ENCODE results near the gene MYOC. TPM values are rescaled to one million over a fixed set of nuclear protein-coding genes. Genes with fewer than 3 reads are reported as not detected.
"Not testable (repeated sequence)": the region's sequence is repeated elsewhere in the genome, so short reads cannot be mapped to it uniquely, and the experiment has no call there.

The MYOC gene
- total RNA-seq (10 to 100 TPM; 18.0 to 74.0 TPM), polyA plus RNA-seq (1 to 10 TPM; 3.8 to 6.5 TPM)
- long read RNA-seq, donor 1, transcript MYOC-201 (3 exons, 2,095 nt) = major isoform, 212 of 216 reads
- long read RNA-seq, donor 1, partial matches to known transcripts = 0 of 216 reads
- long read RNA-seq, donor 1, other reads (novel, unspliced or antisense) = 4 of 216 reads
- long read RNA-seq, donor 2, transcript MYOC-201 (3 exons, 2,095 nt) = major isoform, 71 of 76 reads
- long read RNA-seq, donor 2, partial matches to known transcripts = 3 of 76 reads
- long read RNA-seq, donor 2, other reads (novel, unspliced or antisense) = 2 of 76 reads

- H3K27me3 ChIP-seq (ENCODE audit: control insufficient read depth in 1 of 2, insufficient read depth in 2 of 2, low read length in 1 of 2) = no peaks in the 10 kb centered on the region
- no peak for DNase-seq
- peak; percentile 15 for ATAC-seq (ENCODE audit: low FRiP score)
- H3K9me3 ChIP-seq (ENCODE audit: control insufficient read depth, low read length) = no peaks in the 10 kb centered on the region
- intact Hi-C loops (cut with DNase I) = loop anchor here in 1 of 2 donors (5.0 kb wide), 1 partner anchor 340 kb away; the partner anchor contains the start of gene FMO4
- H3K4me1 ChIP-seq (ENCODE audit: control insufficient read depth in 1 of 2, insufficient read depth in 2 of 2, low read length in 2 of 2) = no peaks in the 10 kb centered on the region
- no peaks in the 10 kb centered on the region for H3K36me3 ChIP-seq (ENCODE audit: control insufficient read depth in 1 of 2, insufficient read depth in 2 of 2, low read length in 1 of 2)
- 21 to 33% methylated on average over 8 of the region's 8 CpGs for WGBS, 2 donors
- H3K4me3 ChIP-seq (ENCODE audit: low read length in 2 of 2) = no peak within 1 kb of the TSS
- peak within 1 kb of the TSS; percentile 62 to 80 for H3K27ac ChIP-seq (ENCODE audit: low read depth in 1 of 2, low read length in 2 of 2)
Measured at GRCh38 chr1:171652234-171652822, at the start of gene MYOC. TSS of gene MYOC (minus strand) at chr1:171652688. CDS start at chr1:171652611, 77 bp downstream.

GRCh38 chr1:171699531-171699930 lies 47.0 kb upstream of the MYOC start:
- H3K4me1 ChIP-seq (ENCODE audit: control insufficient read depth in 1 of 2, insufficient read depth in 2 of 2, low read length in 2 of 2) = no peaks in the 10 kb centered on the region
- DNase-seq (no peak), ATAC-seq (ENCODE audit: low FRiP score) (no peak)
- no peak overlapping the region for H3K27ac ChIP-seq (ENCODE audit: low read depth in 1 of 2, low read length in 2 of 2)
- H3K27me3 ChIP-seq (ENCODE audit: control insufficient read depth in 1 of 2, insufficient read depth in 2 of 2, low read length in 1 of 2) = no peaks in the 10 kb centered on the region
- 67 to 88% methylated on average over 2 of the region's 2 CpGs for whole genome bisulfite sequencing, 2 donors
- intact Hi-C loops (cut with DNase I) = no loop called here
- no peak overlapping the region for H3K4me3 ChIP-seq (ENCODE audit: low read length in 2 of 2)
- peaks cover 0 to 8% of the 10 kb centered on the region in 2 donors for H3K36me3 ChIP-seq (ENCODE audit: control insufficient read depth in 1 of 2, insufficient read depth in 2 of 2, low read length in 1 of 2)
- no peaks in the 10 kb centered on the region for H3K9me3 ChIP-seq (ENCODE audit: control insufficient read depth, low read length)

GRCh38 chr1:171695772-171696171 lies 43.3 kb upstream of the MYOC start:
- ATAC-seq (ENCODE audit: low FRiP score); DNase-seq; H3K27me3 ChIP-seq (ENCODE audit: control insufficient read depth in 1 of 2, insufficient read depth in 2 of 2, low read length in 1 of 2); H3K4me1 ChIP-seq (ENCODE audit: control insufficient read depth in 1 of 2, insufficient read depth in 2 of 2, low read length in 2 of 2); H3K27ac ChIP-seq (ENCODE audit: low read depth in 1 of 2, low read length in 2 of 2); H3K36me3 ChIP-seq (ENCODE audit: control insufficient read depth in 1 of 2, insufficient read depth in 2 of 2, low read length in 1 of 2); intact Hi-C loops (cut with DNase I); H3K4me3 ChIP-seq (ENCODE audit: low read length in 2 of 2); H3K9me3 ChIP-seq (ENCODE audit: control insufficient read depth, low read length): not testable (repeated sequence)
- WGBS, 2 donors = 88 to 93% methylated on average over 14 of the region's 14 CpGs

- H3K27ac ChIP-seq (ENCODE audit: low read depth in 1 of 2, low read length in 2 of 2); H3K4me3 ChIP-seq (ENCODE audit: low read length in 2 of 2); DNase-seq; H3K27me3 ChIP-seq (ENCODE audit: control insufficient read depth in 1 of 2, insufficient read depth in 2 of 2, low read length in 1 of 2); intact Hi-C loops (cut with DNase I); H3K9me3 ChIP-seq (ENCODE audit: control insufficient read depth, low read length); H3K4me1 ChIP-seq (ENCODE audit: control insufficient read depth in 1 of 2, insufficient read depth in 2 of 2, low read length in 2 of 2); ATAC-seq (ENCODE audit: low FRiP score); H3K36me3 ChIP-seq (ENCODE audit: control insufficient read depth in 1 of 2, insufficient read depth in 2 of 2, low read length in 1 of 2): not testable (repeated sequence)
- 97 to 99% methylated on average over 9 to 16 of the region's 23 CpGs for WGBS, 2 donors
Measured at GRCh38 chr1:171693541-171693940, 41.1 kb upstream of the MYOC start.

GRCh38 chr1:171683870-171684269 lies 31.4 kb upstream of the MYOC start:
- Histone ChIP-seq H3K27ac (ENCODE audit: low read depth in 1 of 2, low read length in 2 of 2) (no peak overlapping the region), H3K9me3 (ENCODE audit: control insufficient read depth, low read length) (no peaks in the 10 kb centered on the region), H3K4me1 (ENCODE audit: control insufficient read depth in 1 of 2, insufficient read depth in 2 of 2, low read length in 2 of 2) (no peaks in the 10 kb centered on the region), H3K4me3 (ENCODE audit: low read length in 2 of 2) (no peak overlapping the region), H3K27me3 (ENCODE audit: control insufficient read depth in 1 of 2, insufficient read depth in 2 of 2, low read length in 1 of 2) (no peaks in the 10 kb centered on the region), H3K36me3 (ENCODE audit: control insufficient read depth in 1 of 2, insufficient read depth in 2 of 2, low read length in 1 of 2) (no peaks in the 10 kb centered on the region)
- DNase-seq = no peak
- 76 to 89% methylated on average over 8 of the region's 8 CpGs for WGBS, 2 donors
- intact Hi-C loops (cut with DNase I) = no loop called here
- ATAC-seq (ENCODE audit: low FRiP score) = no peak

GRCh38 chr1:171680339-171680738 lies 27.9 kb upstream of the MYOC start:
- H3K27ac ChIP-seq (ENCODE audit: low read depth in 1 of 2, low read length in 2 of 2) = no peak overlapping the region
- H3K4me3 ChIP-seq (ENCODE audit: low read length in 2 of 2) = no peak overlapping the region
- no peaks in the 10 kb centered on the region for H3K9me3 ChIP-seq (ENCODE audit: control insufficient read depth, low read length)
- intact Hi-C loops (cut with DNase I) = no loop called here
- no peaks in the 10 kb centered on the region for H3K4me1 ChIP-seq (ENCODE audit: control insufficient read depth in 1 of 2, insufficient read depth in 2 of 2, low read length in 2 of 2)
- H3K36me3 ChIP-seq (ENCODE audit: control insufficient read depth in 1 of 2, insufficient read depth in 2 of 2, low read length in 1 of 2) = no peaks in the 10 kb centered on the region
- WGBS, 2 donors = 90 to 94% methylated on average over 3 of the region's 3 CpGs
- ATAC-seq (ENCODE audit: low FRiP score) (no peak), DNase-seq (no peak)
- no peaks in the 10 kb centered on the region for H3K27me3 ChIP-seq (ENCODE audit: control insufficient read depth in 1 of 2, insufficient read depth in 2 of 2, low read length in 1 of 2)

- WGBS, 2 donors = 97 to 100% methylated on average over 2 of the region's 2 CpGs
Measured at GRCh38 chr1:171676823-171677222, 24.3 kb upstream of the MYOC start.

GRCh38 chr1:171674431-171675405 lies 22.2 kb upstream of the MYOC start:
- Histone ChIP-seq H3K9me3 (ENCODE audit: control insufficient read depth, low read length) (no peaks in the 10 kb centered on the region), H3K36me3 (ENCODE audit: control insufficient read depth in 1 of 2, insufficient read depth in 2 of 2, low read length in 1 of 2) (no peaks in the 10 kb centered on the region), H3K27me3 (ENCODE audit: control insufficient read depth in 1 of 2, insufficient read depth in 2 of 2, low read length in 1 of 2) (no peaks in the 10 kb centered on the region), H3K27ac (ENCODE audit: low read depth in 1 of 2, low read length in 2 of 2) (peak overlapping the region in 1 of 2 donors; percentile 95), H3K4me3 (ENCODE audit: low read length in 2 of 2) (no peak overlapping the region), H3K4me1 (ENCODE audit: control insufficient read depth in 1 of 2, insufficient read depth in 2 of 2, low read length in 2 of 2) (peaks cover 0 to 4% of the 10 kb centered on the region in 2 donors)
- intact Hi-C loops (cut with DNase I) = no loop called here
- 28 to 35% methylated on average over 3 of the region's 3 CpGs for WGBS, 2 donors
- peak; percentile 80 for ATAC-seq (ENCODE audit: low FRiP score)
- DNase-seq = no peak

More at GRCh38 chr1:171676823-171677222, 24.3 kb upstream of the MYOC start:
- Histone ChIP-seq H3K27me3 (ENCODE audit: control insufficient read depth in 1 of 2, insufficient read depth in 2 of 2, low read length in 1 of 2) (no peaks in the 10 kb centered on the region), H3K4me1 (ENCODE audit: control insufficient read depth in 1 of 2, insufficient read depth in 2 of 2, low read length in 2 of 2) (peaks cover 0 to 4% of the 10 kb centered on the region in 2 donors), H3K36me3 (ENCODE audit: control insufficient read depth in 1 of 2, insufficient read depth in 2 of 2, low read length in 1 of 2) (no peaks in the 10 kb centered on the region), H3K9me3 (ENCODE audit: control insufficient read depth, low read length) (no peaks in the 10 kb centered on the region), H3K4me3 (ENCODE audit: low read length in 2 of 2) (no peak overlapping the region), H3K27ac (ENCODE audit: low read depth in 1 of 2, low read length in 2 of 2) (no peak overlapping the region)
- DNase-seq = no peak
- intact Hi-C loops (cut with DNase I) = no loop called here
- no peak for ATAC-seq (ENCODE audit: low FRiP score)
